HG02970 (cell line): Measurements from ENCODE around the gene GDF10.

Experiments used
- ATAC-seq: cut with Tn5 transposase; IDR thresholded peaks from one replicate; pipeline ENCODE4 v1.9.1; 2021; ENCODE audit warnings: mild to moderate bottlenecking, moderate library complexity, moderate number of reproducible peaks; ENCODE audit not compliant: unreplicated experiment, low FRiP score

The GDF10 gene

DNA sequence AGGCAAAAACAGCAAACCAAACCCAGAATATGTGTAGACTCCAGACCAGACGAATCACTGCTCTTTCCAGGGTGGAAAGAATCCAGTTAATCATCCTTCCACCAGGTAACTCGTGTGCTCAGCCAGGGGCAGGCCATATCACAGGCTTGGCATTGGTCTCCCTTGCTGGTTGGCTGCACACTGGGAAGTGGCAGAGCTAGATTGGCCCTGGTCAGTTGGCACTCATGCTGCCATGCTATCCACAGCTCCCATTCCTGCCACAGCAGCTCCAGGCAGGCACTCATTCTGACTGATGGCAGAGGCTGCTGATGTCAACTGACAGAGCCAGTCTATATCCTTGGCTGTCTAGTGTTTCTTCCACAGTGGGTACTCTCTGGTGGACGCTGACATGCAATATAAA lies 9.7 kb upstream of the GDF10 start:
- no peak for ATAC-seq

DNA sequence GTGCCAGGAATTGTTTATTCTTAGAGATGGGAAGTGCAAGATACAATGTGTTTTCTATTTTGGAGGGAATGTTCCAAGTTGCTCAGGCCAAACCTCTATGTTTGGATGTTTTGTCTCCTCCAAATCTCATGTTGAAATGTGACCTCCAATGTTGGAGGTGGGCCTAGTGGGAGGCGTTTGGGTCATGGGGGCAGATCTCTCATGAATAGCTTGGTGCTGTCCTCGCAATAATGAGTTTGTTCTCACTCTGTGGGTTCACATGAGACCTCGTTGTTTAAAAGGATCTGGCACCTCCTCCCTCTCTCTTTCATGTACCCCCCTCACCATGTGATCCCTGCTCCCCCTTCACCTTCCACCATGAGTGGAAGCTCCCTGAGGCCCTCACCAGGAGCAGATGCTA lies 8.3 kb upstream of the GDF10 start:
- no peak for ATAC-seq

DNA sequence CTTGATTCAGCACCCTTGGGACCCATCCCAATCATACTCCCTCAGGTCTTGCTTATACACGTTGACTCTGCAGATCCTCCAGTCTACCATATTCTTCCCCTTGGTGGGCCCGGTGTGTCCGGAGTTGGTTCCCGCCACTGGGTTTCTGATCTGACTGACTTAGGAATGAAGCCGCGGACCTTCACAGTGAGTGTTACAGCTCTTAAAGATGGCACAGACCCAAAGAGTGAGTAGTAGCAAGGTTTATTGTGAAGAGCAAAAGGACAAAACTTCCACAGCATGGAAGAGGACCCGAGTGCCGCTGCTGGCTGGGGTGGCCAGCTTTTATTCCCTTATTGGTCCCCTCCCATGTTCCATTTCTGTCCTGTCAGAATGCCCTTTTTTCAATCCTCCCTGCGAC lies 5.9 kb upstream of the GDF10 start:
- no peak for ATAC-seq

DNA sequence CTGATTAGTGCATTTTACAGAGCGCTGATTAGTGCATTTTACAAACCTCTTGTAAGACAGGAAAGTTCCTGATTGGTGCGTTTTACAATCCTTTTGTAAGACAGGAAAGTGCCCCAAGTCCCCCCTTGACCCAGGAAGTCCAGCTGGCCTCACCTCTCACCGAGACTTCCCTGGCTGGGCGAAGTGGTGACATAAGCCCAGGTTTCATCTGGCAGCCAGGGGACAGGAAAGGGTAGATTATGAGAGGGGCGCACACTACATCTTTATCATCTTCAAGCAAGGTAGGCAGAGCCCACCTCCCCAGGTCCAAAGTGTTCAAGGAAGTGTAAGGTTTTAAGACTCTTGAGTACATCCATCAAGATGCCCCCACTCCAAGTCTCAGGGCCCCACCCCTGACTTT lies 5.5 kb upstream of the GDF10 start:
- ATAC-seq = no peak

DNA sequence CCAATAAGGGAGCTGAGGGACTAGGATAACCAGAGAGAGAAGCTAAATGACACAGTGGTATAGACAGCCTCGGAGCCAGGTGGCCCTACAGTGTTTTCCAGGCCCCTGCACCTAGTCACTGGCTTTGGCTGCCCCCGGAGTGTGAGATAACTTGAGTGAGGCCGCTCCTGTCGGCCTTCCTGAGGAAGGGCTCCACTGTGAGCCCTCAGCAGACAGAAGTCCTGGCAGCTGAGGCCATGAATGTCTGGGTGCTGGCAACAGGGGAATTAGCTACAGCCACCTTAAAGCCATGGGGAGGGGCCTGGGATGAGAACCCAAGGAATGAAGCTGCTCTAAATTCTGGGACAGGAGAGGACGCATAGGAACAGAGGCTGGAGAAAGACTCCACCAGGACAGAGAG lies 4.6 kb upstream of the GDF10 start:
- no peak for ATAC-seq

DNA sequence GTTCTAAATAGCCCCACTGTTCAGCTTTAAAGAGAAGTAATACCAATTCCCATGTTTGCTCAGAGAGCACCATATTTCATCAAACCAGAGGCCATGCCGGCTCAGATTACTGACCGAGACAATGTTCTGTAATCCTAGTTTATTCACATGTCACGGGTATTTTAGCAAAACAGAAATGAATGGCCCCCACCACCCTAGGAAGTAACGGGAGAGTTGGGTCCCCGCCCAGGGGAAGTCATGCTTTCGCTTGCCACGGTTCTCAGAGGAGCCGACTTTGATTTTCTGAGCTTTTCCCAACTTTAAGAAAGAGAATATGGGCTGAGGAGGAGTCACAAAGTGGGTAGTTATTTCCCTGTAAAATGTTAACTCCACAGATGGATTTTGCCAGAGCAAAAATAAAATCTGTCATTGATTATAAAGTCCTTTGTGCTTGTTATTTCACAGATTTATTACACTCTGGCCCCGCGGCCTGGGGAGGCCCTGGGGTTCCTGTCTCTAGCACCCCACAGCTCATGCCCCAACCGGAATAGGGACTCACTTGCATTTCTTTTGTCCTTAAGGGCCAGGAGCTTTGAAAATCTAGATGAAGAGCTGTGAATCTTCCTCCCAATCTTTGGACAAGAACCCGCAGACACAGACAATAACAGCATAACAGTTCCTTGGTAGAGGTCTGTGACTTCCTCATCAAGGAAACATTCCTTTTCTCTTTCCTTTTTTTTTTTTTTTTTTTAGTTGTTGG lies 3.7 kb upstream of the GDF10 start:
- ATAC-seq = no peak

DNA sequence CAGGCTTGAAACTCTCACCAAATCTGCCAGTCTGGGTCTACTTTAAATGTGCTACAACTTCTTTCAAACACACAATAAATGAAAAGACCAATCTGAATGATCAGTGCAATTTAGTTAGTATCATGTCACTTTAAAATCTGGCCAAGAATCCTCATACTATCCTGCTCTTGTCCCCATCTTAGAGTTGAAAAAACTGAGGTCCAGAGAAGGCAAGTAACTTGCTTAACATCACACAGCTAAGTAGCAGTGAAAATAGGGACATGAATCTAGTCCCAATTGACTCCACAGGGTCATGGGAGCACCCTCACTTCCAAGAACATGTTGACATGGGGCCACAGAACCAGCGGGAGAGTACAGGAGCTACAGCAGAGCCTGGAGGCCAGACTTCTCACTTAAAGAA lies 3.1 kb upstream of the GDF10 start:
- no peak for ATAC-seq

DNA sequence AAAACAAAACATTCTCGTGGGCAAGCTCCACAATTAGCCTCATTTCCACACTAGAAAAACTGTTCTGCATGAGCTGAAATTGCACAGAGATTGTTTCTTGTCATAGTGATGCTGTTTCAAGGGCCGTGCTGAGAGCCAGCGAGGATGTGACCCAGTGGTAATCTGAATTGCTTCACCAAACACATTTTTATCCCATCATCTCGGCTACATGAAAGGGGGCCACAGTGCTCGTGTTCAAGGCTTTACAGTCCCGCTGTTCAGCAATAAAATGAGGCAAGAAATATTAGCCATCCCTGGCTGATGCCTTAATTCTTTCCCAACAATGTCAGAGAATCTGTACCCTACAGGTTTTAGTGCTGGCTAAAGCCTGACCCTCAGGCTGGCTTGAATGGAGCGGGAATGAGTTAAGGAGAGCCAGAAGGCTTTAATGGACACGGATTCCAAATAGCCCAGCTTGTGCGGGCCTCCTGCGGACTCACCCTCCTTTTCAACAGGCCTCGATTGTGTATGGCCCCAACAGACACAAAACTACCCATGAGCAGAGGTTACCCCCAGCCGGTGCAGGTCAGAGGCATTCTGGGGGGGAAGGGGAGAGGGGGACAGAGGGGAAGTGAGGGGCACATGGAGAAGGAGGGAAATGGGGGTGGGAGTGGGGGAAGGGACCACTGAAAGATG lies 2.0 kb upstream of the GDF10 start:
- no peak for ATAC-seq

DNA sequence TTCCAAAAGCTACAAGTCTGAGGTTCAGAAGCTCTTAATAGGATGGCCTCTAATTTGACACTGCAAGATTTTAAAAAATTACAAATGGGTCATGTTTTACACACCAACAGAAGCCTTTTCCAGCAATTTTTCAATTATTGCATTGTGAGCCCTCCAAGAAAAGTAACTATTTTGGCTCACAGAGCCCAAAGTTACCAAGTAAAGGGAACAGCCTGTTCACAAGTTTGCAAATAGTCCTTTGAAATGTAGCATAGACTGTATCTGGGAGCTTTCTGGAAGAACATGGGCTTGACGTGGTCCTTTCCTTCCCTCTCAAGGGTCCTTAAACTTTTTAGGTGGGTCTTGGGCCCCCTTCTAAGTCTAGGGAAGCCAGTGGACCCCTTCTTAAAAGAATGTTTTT lies 1.3 kb upstream of the GDF10 start:
- ATAC-seq = no peak

DNA sequence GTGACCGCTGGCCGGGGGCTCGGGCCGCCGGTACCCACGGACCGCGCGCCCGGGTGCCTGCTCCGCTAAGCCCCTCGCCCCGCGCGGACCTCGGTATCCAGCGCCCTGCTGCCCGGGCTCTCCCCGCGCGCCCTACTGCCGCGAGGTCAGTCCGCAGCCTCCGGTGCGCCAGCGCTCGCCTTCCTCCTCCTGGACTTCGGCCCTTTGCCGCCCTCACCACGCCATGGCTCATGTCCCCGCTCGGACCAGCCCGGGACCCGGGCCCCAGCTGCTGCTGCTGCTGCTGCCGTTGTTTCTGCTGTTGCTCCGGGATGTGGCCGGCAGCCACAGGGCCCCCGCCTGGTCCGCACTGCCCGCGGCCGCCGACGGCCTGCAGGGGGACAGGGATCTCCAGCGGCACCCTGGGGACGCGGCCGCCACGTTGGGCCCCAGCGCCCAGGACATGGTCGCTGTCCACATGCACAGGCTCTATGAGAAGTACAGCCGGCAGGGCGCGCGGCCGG lies 483 bp downstream of the GDF10 start:
- ATAC-seq = no peak

DNA sequence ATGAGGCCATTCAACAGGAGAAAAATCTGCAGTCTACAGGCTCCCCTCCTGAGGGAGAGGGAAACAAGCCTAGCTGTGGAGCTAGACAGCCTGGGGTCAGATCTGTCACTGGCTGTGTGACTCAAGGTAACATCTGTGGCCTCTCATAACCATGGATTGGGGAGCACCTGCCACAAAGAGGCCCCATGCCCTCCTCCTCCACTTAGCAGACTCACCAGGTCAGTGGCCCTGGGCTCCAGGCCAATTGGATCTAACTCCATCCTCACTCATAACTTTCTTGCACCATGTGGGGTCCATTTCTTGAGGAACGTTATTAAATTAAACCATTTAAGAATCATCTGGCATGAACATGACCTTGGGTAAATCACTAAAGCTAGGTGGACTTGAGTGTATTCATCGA lies 1.8 kb downstream of the GDF10 start:
- no peak for ATAC-seq

DNA sequence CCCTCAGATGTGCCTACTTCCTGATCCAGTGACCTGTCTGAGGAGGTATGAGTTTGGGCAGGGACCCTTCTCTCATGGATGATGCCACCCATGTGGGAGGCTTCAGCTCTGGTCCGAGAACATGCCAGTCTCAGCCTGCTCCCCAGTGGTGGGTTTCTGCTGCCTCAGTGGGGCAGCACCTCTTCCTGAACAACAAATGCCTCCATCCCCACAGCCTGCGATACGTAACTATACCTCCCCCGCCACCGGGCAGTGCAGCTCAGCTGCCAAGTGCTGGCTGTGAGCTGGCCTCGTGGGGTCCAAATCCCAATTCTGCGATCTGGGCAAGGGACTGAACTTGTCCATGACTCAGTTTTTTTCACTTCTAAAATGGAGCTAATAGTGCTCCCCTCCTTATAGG lies 3.1 kb downstream of the GDF10 start:
- ATAC-seq = no peak

DNA sequence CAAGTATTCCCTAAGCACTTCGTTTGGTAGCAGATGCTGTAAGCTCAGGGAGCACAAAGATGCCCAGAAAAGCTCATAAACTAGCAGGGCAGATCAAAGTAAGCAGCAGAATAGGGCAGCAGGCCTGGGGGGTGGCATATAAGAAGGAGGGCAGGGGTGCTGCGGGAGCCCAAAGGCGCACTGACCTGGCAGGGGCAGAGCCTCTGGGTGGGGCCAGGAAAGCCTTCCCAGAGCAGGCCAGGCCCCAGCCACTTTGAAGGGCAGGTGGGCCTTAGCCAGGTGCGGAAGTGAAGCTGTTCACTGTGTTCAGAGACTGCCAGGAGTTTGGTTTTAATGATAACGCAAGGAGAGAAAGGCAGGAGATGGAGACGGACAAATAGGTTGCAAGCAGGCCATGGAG lies 3.9 kb downstream of the GDF10 start:
- no peak for ATAC-seq

DNA sequence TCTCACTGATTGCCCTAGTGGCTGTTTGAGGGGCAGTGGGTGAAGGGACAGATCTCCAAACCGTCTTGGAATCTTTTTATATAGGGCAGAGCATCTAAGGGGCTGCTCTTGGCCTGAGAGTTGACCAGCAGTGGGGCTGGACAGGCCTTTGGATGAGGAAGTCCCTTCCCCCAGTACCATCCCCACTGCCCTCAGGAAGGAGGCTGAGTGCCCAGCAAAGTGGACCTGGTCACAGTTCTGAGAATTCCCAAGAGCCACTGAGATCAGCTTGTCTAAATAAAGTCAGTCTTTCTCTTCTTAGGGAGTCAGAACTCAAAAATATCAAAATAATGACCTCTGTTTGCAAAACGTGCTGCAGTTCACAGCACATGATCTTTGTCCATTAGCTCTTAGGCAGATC lies 5.6 kb downstream of the GDF10 start:
- no peak for ATAC-seq

DNA sequence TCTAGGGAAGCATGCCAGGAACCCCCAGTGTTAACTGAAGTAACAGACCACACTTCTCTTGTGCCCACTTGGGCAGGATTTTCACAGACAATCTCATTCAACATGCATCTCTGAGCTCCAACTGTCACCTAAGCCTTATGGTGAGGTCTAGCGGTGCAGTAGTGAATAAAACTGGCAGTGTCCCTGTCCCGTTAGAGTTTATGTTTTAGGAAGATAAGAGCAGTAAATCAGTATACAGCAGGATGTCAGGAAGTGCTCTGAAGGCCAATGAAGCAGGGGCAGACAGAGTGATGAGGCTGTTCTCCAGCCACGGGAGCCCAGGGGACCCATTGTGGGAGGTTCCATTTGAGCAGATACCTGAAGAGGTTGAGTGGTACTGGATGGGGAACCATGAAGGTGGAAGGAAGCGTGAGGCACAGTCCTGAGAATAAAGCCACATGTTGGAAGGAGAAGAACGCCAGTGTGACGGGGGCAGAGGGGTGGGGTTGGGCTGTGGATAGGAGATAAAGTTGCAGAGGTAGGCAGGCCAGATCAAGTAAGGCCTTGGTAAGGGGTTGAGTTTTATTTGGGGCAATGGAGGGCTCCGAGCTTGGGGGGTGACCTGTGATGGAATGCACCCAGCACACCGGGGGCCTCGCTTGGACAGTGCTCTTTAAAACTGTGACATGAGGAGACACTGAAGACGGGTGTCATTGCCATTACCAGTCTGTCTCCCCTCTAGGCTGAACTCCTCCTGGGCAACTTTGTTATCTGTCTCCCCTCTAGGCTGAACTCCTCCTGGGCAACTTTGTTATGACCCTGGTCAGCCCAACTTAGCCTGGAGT lies 6.6 kb downstream of the GDF10 start:
- ATAC-seq = no peak

DNA sequence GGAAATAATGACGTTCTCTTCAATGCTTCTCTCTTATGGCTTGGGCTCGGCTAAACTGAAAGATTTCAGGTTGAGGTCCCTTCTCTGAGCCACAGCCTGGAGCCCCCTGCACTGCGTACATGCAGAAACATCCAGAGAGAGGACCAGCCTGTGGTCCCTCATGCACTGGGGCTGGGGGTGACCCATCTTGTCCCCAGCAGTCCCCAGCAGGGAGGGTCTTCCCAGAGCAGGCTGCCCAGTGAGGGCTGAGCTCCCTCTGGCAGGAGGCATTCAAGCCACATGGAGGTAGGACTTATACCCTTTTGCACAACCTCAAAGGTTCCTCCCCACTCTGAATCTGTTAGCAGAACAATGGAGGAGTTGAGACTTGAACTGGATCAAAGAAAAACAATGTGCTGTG lies 7.4 kb downstream of the GDF10 start:
- no peak for ATAC-seq

DNA sequence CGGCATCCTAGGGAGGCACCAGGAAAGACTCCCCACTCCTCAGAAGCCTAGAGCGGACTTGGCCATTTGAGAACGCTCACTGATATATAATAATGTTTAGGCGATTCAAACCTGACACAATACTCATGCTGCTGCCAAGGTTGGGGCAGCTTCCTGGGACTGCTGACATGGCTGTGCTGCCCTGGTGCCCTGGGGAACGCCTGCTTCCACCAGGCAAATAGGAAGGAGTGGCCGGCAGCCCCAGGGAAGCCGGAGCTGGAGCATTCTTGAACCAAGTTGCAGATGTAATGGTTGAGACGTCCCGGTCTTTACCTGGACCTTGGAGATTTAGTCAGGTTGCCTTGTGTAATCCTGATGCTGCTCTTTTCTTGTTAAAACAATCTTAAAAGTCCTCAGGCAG lies 8.8 kb downstream of the GDF10 start:
- ATAC-seq = no peak

DNA sequence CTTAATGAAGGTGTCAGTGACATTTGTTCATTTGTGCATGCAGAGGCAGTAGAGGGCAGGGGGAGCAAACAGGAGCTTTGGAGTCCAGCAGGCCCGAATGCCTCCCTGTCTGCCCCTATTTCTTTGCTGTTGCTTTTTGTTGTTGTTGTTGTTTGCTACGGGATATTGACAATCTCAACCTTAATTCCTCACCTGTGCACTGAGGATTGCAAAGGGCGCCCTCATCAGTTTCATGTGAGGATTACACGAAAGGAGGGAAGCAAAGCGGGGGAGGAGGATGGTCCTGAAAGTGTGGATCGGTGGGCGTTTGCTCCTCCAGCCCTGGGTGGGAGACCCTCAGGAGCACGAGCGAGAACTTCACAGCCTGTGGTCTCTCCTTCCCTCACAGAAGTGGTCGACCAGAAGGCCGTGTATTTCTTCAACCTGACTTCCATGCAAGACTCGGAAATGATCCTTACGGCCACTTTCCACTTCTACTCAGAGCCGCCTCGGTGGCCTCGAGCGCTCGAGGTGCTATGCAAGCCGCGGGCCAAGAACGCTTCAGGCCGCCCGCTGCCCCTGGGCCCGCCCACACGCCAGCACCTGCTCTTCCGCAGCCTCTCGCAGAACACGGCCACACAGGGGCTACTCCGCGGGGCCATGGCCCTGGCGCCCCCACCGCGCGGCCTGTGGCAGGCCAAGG lies 9.6 kb downstream of the GDF10 start:
- no peak for ATAC-seq

DNA sequence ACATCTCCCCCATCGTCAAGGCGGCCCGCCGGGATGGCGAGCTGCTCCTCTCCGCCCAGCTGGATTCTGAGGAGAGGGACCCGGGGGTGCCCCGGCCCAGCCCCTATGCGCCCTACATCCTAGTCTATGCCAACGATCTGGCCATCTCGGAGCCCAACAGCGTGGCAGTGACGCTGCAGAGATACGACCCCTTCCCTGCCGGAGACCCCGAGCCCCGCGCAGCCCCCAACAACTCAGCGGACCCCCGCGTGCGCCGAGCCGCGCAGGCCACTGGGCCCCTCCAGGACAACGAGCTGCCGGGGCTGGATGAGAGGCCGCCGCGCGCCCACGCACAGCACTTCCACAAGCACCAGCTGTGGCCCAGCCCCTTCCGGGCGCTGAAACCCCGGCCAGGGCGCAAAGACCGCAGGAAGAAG lies 10.1 kb downstream of the GDF10 start:
- no peak for ATAC-seq

DNA sequence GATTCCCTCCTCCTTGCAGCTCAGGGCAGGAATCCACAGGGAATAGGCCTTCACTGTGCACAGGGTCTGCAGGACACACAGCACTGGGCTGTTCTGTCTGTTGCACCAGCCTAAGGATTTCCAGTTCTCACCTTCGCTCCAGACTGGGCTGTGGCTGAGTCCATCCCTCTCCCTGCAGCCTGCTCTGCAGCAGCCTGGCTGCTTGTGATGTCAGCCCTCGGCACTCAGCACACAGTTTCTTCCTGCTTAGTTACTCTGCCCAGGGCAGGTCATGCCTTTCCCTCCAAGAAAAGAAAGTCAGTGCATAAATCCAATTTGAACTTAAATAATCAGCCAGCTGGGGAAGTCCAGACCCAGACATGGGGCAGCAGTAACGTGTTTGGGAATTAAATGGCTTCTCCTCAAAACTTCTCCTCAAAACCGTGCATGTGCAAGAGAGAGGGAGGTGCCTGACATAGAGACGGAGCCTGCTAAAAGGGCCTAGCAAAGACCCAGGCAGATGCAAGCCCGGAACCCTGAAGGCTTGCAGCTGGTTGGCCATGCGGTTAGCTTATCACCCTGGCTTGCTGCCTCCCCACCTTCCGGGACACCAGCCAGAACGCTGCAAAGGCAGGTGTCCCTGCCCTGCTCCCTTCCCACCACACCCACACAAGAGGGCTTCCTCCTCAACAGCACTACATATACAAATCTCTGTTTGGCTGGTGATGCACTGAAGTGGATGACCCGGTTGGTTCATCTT lies 11.4 kb downstream of the GDF10 start:
- no peak for ATAC-seq
